ENCODE results near the gene SCCPDH.
"Not testable (repeated sequence)": the region's sequence is repeated elsewhere in the genome, so short reads cannot be mapped to it uniquely, and the experiment has no call there.

Gene SCCPDH

GRCh38 chr1:246798606-246799496, 74.6 kb downstream of the SCCPDH start:
- DNase-seq (ENCODE audit: low read depth in 1 of 2, low spot score in 1 of 2), result no peak

GRCh38 chr1:246800356-246800755, 76.1 kb downstream of the SCCPDH start:
- DNase-seq (ENCODE audit: low read depth in 1 of 2, low spot score in 1 of 2), result no peak

- no peak for DNase-seq (ENCODE audit: low read depth in 1 of 2, low spot score in 1 of 2)
These were observed 76.5 kb downstream of the SCCPDH start for GRCh38 chr1:246800756-246801155.

GRCh38 chr1:246801241-246802020, 77.2 kb downstream of the SCCPDH start:
- no peak for DNase-seq (ENCODE audit: low read depth in 1 of 2, low spot score in 1 of 2)

GRCh38 chr1:246803373-246803772, 79.2 kb downstream of the SCCPDH start:
- DNase-seq (ENCODE audit: low read depth in 1 of 2, low spot score in 1 of 2), result no peak

- DNase-seq (ENCODE audit: low read depth in 1 of 2, low spot score in 1 of 2), result no peak
These were observed 79.7 kb downstream of the SCCPDH start for GRCh38 chr1:246803883-246804282.

- no peak for DNase-seq (ENCODE audit: low read depth in 1 of 2, low spot score in 1 of 2)
These were observed 81.0 kb downstream of the SCCPDH start for GRCh38 chr1:246805135-246805716.

- no peak for DNase-seq (ENCODE audit: low read depth in 1 of 2, low spot score in 1 of 2)
These were observed 85.3 kb downstream of the SCCPDH start for GRCh38 chr1:246809473-246809872.

- no peak for DNase-seq (ENCODE audit: low read depth in 1 of 2, low spot score in 1 of 2)
These were observed 87.8 kb downstream of the SCCPDH start for GRCh38 chr1:246811985-246812384.

GRCh38 chr1:246813325-246813724, 89.1 kb downstream of the SCCPDH start:
- DNase-seq (ENCODE audit: low read depth in 1 of 2, low spot score in 1 of 2), result not testable (repeated sequence)

GRCh38 chr1:246814890-246815289, 90.7 kb downstream of the SCCPDH start:
- no peak for DNase-seq (ENCODE audit: low read depth in 1 of 2, low spot score in 1 of 2)

GRCh38 chr1:246815693-246816270, 91.6 kb downstream of the SCCPDH start:
- no peak for DNase-seq (ENCODE audit: low read depth in 1 of 2, low spot score in 1 of 2)
